Neural cell (in vitro differentiated cells): Measurements from ENCODE around the gene RSF1.

Experiments used
- CTCF ChIP-seq: fragments of 450-650 bp; IDR thresholded peaks from 2 replicates; pipeline ENCODE4 v1.5.1; 2014; ENCODE audit warnings: antibody characterized with exemption, mild to moderate bottlenecking, moderate library complexity; ENCODE audit not compliant: poor library complexity, severe bottlenecking
- EP300 ChIP-seq: fragments of 450-650 bp; conservative IDR thresholded peaks from 2 replicates; pipeline ENCODE4 v1.6.1; 2014; ENCODE audit warnings: antibody characterized with exemption, mild to moderate bottlenecking, moderate library complexity; ENCODE audit not compliant: poor library complexity, severe bottlenecking
- EZH2 ChIP-seq: fragments of 200-600, 300-800 bp; shearing (Covaris generic), sonication (generic); IDR thresholded peaks from 2 replicates; pipeline ENCODE4 v1.6.1; 2014; ENCODE audit warnings: antibody characterized with exemption, low read length, borderline replicate concordance, mild to moderate bottlenecking; ENCODE audit not compliant: insufficient read depth, poor library complexity, severe bottlenecking
- POLR2AphosphoS5 ChIP-seq: IDR thresholded peaks from 2 replicates; pipeline ENCODE4 v1.6.1; 2012
- REST ChIP-seq: IDR thresholded peaks from 2 replicates; pipeline ENCODE4 v1.6.1; 2012; ENCODE audit warnings: borderline replicate concordance
- SMC3 ChIP-seq: fragments of 450-650 bp; conservative IDR thresholded peaks from 2 replicates; pipeline ENCODE4 v1.6.1; 2014; ENCODE audit warnings: antibody characterized with exemption, mild to moderate bottlenecking, moderate library complexity; ENCODE audit not compliant: poor library complexity

DNA sequence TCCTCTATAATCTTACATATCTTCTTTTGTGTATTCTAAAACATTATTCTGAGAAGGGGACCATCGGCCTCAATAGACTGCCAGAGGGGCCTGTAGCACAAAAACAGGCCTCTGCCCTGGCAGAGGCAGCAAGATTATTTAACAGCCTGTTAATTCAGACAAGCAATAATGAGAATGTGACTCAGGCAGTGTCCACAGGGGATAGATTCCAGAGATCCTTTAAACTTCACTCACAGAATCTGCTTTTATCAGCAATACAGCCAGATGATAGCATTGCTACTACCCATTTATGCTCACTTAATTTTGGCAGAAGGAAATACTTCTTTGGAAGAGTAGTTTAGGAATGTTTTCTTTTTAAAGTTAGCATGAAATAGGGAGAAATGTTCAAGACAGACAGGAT, 45.3 kb upstream of the RSF1 start:
- TF ChIP-seq CTCF (no peak), EZH2 (no peak), SMC3 (no peak), EP300 (no peak), REST (no peak), POLR2AphosphoS5 (no peak)
